PFSK-1 (cell line): ENCODE data around the gene WDR20.

ENCODE experiments used
- FOXP2 ChIP-seq: optimal IDR thresholded peaks from 2 replicates; pipeline ENCODE3; 2011; ENCODE audit warnings: borderline replicate concordance, control low read depth, inconsistent platforms; ENCODE audit not compliant: insufficient read depth; ENCODE audit errors: extremely low read length, extremely low read depth
- POLR2AphosphoS5 ChIP-seq: IDR thresholded peaks from 2 replicates; pipeline ENCODE4 v1.6.1; 2012; ENCODE audit warnings: low read depth, mild to moderate bottlenecking, control low read depth, low read length, moderate library complexity
- SIN3A ChIP-seq: IDR thresholded peaks from 2 replicates; pipeline ENCODE4 v1.6.1; 2012; ENCODE audit warnings: mild to moderate bottlenecking, low read length, moderate library complexity, borderline replicate concordance; ENCODE audit not compliant: insufficient read depth
- TAF1 ChIP-seq: IDR thresholded peaks from 2 replicates; pipeline ENCODE4 v1.6.1; 2012; ENCODE audit warnings: low read length, control low read depth, borderline replicate concordance; ENCODE audit not compliant: insufficient read depth
- TF ChIP-seq, protein P1 (sequence below), 2 experiments: IDR thresholded peaks; 2 replicates each; pipeline versions ENCODE4 v1.6.1 to v1.8.0; 2011 to 2012; ENCODE audit warnings: low read depth in 2 of 2, low read length in 2 of 2, control low read depth in 1 of 2, inconsistent platforms in 1 of 2, mild to moderate bottlenecking in 1 of 2, moderate library complexity in 1 of 2; ENCODE audit not compliant: insufficient read depth in 1 of 2

Gene WDR20

DNA sequence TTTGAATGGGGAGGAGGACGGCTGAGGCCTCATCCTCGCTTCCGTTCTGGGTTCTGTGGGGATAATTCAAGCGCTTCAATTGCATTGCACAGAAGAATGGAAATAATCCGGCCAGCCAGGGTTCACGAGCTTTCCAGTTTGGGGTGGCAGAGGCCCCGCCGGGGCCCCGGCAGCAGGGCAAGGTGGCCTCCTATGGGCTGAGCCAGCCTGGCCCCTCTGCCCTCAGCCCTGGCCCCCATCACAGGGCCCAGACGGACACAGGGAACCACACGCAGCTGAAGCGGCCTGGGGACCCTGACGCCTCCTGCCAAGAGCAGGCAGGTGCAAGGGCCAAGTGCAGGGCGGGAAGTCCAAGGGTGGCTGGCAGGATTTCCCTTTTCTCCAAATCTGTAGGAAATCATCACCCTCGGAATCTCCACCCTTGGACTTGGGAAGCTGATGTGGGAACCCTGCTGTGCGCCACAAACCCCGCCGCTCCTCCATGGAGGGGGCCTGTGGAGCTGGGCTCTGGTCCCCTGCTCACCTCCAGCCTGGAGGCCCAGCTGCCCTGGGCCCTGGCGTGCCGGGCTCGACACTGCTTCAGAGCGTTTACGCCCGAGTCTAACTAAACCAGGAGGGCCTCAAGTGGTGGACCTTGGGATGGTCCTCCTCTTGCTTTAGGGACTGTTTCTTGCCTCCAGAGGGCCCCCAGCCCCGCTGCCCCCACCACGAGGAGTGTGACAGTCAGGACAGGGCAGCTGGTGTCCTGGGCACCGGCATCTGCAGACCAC, 86.8 kb downstream of the WDR20 start:
- no peak for TF ChIP-seq SIN3A
- no peak for TF ChIP-seq FOXP2
- TF ChIP-seq, protein P1, sequence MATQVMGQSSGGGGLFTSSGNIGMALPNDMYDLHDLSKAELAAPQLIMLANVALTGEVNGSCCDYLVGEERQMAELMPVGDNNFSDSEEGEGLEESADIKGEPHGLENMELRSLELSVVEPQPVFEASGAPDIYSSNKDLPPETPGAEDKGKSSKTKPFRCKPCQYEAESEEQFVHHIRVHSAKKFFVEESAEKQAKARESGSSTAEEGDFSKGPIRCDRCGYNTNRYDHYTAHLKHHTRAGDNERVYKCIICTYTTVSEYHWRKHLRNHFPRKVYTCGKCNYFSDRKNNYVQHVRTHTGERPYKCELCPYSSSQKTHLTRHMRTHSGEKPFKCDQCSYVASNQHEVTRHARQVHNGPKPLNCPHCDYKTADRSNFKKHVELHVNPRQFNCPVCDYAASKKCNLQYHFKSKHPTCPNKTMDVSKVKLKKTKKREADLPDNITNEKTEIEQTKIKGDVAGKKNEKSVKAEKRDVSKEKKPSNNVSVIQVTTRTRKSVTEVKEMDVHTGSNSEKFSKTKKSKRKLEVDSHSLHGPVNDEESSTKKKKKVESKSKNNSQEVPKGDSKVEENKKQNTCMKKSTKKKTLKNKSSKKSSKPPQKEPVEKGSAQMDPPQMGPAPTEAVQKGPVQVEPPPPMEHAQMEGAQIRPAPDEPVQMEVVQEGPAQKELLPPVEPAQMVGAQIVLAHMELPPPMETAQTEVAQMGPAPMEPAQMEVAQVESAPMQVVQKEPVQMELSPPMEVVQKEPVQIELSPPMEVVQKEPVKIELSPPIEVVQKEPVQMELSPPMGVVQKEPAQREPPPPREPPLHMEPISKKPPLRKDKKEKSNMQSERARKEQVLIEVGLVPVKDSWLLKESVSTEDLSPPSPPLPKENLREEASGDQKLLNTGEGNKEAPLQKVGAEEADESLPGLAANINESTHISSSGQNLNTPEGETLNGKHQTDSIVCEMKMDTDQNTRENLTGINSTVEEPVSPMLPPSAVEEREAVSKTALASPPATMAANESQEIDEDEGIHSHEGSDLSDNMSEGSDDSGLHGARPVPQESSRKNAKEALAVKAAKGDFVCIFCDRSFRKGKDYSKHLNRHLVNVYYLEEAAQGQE (IDR thresholded peaks at IDR 0.05; ENCODE audit: insufficient read depth in 1 of 2, low read depth in 2 of 2, low read length in 2 of 2) = no peak
- no peak for TF ChIP-seq TAF1
- TF ChIP-seq POLR2AphosphoS5 = no peak

DNA sequence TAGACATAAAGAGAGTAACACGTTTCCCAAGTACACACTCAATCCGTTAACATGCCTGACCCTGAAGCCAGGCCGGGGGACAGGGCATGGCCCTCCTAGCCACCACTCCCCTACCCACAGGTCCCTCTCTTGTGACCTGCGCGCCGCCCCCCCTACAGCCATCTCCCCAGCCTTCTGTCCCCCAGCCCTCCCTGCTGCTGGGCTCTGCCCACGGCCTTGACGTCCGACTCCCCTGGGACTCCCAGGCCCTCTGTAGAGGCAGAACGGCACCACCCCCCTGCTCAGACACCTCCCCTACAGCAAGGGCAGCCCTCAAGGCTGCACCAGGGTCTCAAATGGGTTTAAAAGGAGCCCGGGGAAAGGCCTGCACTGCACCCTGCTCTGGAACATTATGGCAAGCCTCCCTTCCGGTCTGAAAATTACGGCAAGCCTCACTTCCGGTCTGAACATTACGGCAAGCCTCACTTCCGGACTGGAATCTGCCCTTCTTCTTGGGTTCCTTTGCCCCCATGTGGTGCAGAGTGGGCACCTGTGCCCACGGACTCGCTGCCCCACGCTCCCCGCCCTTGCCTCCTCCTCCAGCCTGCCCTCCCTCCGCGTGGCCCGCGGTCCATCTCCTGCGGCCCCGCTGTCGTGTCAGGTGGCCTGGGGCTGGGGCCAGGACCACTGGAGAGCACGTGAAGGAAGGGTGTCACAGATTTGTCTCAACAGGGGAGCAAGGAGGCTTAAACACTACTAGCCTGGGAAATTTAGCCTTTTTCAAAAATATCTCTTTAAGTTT, 87.7 kb downstream of the WDR20 start:
- TF ChIP-seq POLR2AphosphoS5 = no peak
- no peak for TF ChIP-seq TAF1
- no peak for TF ChIP-seq FOXP2
- TF ChIP-seq, protein P1 (IDR thresholded peaks at IDR 0.05; ENCODE audit: insufficient read depth in 1 of 2, low read depth in 2 of 2, low read length in 2 of 2) = no peak
- no peak for TF ChIP-seq SIN3A

DNA sequence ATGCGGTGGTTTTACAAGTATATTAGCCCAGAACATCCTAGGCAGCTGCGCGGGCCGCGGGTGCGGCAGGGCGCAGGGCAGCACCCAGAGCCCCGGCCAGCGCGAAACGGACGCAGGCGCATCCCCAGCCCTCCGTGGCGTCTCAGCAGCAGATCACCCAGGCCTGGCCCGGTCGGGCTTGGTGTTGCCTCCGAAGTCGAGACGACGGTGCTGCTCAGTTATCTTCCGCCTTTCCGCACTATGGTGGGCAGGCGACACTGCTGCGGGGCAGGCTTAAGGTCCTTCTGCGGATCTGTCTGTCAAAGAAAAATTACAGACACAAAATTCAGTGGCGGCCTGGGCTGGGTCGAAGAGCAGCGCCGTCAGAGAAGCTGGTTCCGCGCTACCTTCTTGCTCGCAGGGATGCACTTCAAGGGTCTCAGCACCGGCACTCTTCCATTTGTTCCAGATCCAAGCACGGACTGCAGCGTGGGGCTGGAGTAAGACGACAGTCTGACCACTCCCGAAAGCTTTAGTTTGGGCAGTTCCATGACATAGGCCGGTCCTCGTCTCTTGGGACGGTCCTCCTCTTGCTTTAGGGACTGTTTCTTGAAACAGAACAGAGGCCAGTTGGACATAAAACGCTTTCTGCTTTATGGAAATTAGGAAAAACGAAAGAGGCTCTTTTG, 89.5 kb downstream of the WDR20 start:
- TF ChIP-seq, protein P1 (IDR thresholded peaks at IDR 0.05; ENCODE audit: insufficient read depth in 1 of 2, low read depth in 2 of 2, low read length in 2 of 2) = no peak
- TF ChIP-seq FOXP2 (no peak), TAF1 (no peak), POLR2AphosphoS5 (no peak), SIN3A (no peak)

DNA sequence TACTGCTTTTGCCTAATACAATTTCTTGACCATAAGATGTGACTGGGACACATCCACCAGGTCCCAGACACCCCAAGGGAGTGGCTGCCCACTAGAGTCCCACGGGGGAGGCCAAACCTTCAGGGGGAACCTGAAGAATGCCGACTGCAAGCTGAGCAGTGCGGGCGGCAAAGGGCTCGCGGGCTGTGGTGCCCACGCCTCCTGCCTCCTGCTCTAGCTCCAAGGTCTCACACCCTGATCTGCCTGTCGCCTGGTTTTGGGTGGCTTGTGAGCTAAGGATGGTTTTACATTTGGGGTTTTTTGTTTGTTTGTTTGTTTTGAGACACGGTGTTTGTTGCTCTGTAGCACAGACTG, 90.0 kb downstream of the WDR20 start:
- TF ChIP-seq FOXP2 = no peak
- TF ChIP-seq SIN3A = no peak
- TF ChIP-seq, protein P1 (IDR thresholded peaks at IDR 0.05; ENCODE audit: insufficient read depth in 1 of 2, low read depth in 2 of 2, low read length in 2 of 2) = no peak
